Panc1 (cell line): ENCODE results near the gene TSPAN15. TPM values are rescaled to one million over a fixed set of nuclear protein-coding genes. Genes with fewer than 3 reads are reported as not detected.

Experiments used
- ATAC-seq: fragments of 200-7000 bp; cut with Tn5 transposase; 2 replicates; pipeline ENCODE4 v1.9.1; 2020; ENCODE audit warnings: mild to moderate bottlenecking, moderate library complexity
- Bru-seq: library from RNA; stranded (reverse); fragments of 400-500 nt; gene quantifications from one replicate; lab custom pipeline; 2021; lab: Mats Ljungman, UMichigan
- BruChase-seq, 2 experiments: library from RNA; stranded (reverse); fragments of 400-500 nt; gene quantifications; one replicate each; lab custom pipeline; 2021; lab: Mats Ljungman, UMichigan
- BruUV-seq: library from RNA; stranded (reverse); fragments of 400-500 nt; replicated peaks from 2 replicates; lab custom pipeline; 2021; lab: Mats Ljungman, UMichigan
- CTCF ChIA-PET: fragments of 300-600 bp; sonication (Branson Sonifier 250); formaldehyde crosslinking; loops from one replicate; lab custom pipeline; 2022; ENCODE audit warnings: antibody characterized with exemption; lab: Charles Lee
- POLR2A ChIA-PET: fragments of 300-600 bp; sonication (Branson Sonifier 250); formaldehyde crosslinking; loops from one replicate; lab custom pipeline; 2022; ENCODE audit warnings: antibody characterized with exemption; lab: Charles Lee
- DNase-seq: peaks from one replicate; pipeline ENCODE4 v3.0.0-alpha.2; 2010; ENCODE audit warnings: low read depth, low spot score
- H3K27ac ChIP-seq: 2 replicates; pipeline ENCODE4 v1.5.1; 2011; ENCODE audit warnings: mild to moderate bottlenecking, low read length, inconsistent platforms
- H3K27me3 ChIP-seq: fragments of 200-500 bp; sonication (Bioruptor generic); 2 replicates; pipeline ENCODE4 v1.6.0; 2014; ENCODE audit warnings: low read length, inconsistent platforms; ENCODE audit not compliant: control insufficient read depth, insufficient read depth
- H3K36me3 ChIP-seq: fragments of 200-500 bp; sonication (Bioruptor generic); 2 replicates; pipeline ENCODE4 v1.5.1; 2014; ENCODE audit warnings: inconsistent platforms, mild to moderate bottlenecking, low read length, moderate library complexity; ENCODE audit not compliant: control insufficient read depth, insufficient read depth
- H3K4me1 ChIP-seq: 2 replicates; pipeline ENCODE4 v1.5.1; 2011; ENCODE audit warnings: inconsistent platforms, mild to moderate bottlenecking, low read length, moderate library complexity; ENCODE audit not compliant: control insufficient read depth, insufficient read depth
- H3K4me3 ChIP-seq, 2 experiments: 2 replicates each; pipeline ENCODE4 v1.5.1; 2011 to 2012; ENCODE audit warnings: low read depth in 2 of 2, low read length in 2 of 2, mild to moderate bottlenecking in 2 of 2, inconsistent platforms in 1 of 2, moderate library complexity in 1 of 2
- H3K9me3 ChIP-seq: fragments of 200-500 bp; sonication (Bioruptor generic); 2 replicates; pipeline ENCODE4 v1.5.1; 2014; ENCODE audit warnings: low read depth, mild to moderate bottlenecking, inconsistent platforms, low read length, moderate library complexity; ENCODE audit not compliant: control insufficient read depth, insufficient read depth
- POLR2AphosphoS5 ChIP-seq: IDR thresholded peaks from 2 replicates; pipeline ENCODE4 v1.6.1; 2012; ENCODE audit warnings: mild to moderate bottlenecking, low read depth, low read length, moderate library complexity
- SIN3A ChIP-seq: IDR thresholded peaks from 2 replicates; pipeline ENCODE4 v1.6.1; 2012; ENCODE audit warnings: low read depth, mild to moderate bottlenecking, low read length, moderate library complexity, borderline replicate concordance; ENCODE audit not compliant: insufficient read depth
- TCF7L2 ChIP-seq: IDR thresholded peaks from 2 replicates; pipeline ENCODE4 v1.6.1; 2011; ENCODE audit warnings: mild to moderate bottlenecking, low read depth, low read length, inconsistent platforms
- in situ Hi-C: cut with HindIII; loops from 2 replicates; pipeline ENCODE4 v1.10.0; 2016; ENCODE audit warnings: low sequenced_read_pairs, low pct_unique_long_range_greater_than_20kb
- intact Hi-C: fragments of 100-400 bp; cut with micrococcal nuclease; formaldehyde crosslinking; loops from one replicate; pipeline ENCODE4 v1.10.0; 2022; ENCODE audit not compliant: unreplicated experiment
- long read RNA-seq: library from polyadenylated mRNA; unstranded; transcript quantifications from one replicate; pipeline ENCODE4 v2.0.0, GENCODE V29; 2021; ENCODE audit not compliant: unreplicated experiment
- polyA plus RNA-seq: library from polyadenylated mRNA; unstranded; fragments of >200 nt; gene quantifications from one replicate; pipeline ENCODE4 v1.2.1, GENCODE V29; 2012; ENCODE audit warnings: missing spikeins; ENCODE audit not compliant: insufficient read length
- total RNA-seq: library from RNA; stranded (reverse); gene quantifications from one replicate; pipeline ENCODE4 v1.2.1, GENCODE V29; 2021; ENCODE audit not compliant: unreplicated experiment
- TF ChIP-seq, protein P1 (sequence below), 2 experiments: IDR thresholded peaks; 2 replicates each; pipeline ENCODE4 v1.6.1; 2011 to 2012; ENCODE audit warnings: low read depth in 2 of 2, control low read depth in 1 of 2, low read length in 1 of 2, mild to moderate bottlenecking in 1 of 2, moderate library complexity in 1 of 2; ENCODE audit not compliant: insufficient read depth in 1 of 2
- TF ChIP-seq, protein P2 (sequence below): fragments of 450-650 bp; IDR thresholded peaks from 2 replicates; pipeline ENCODE4 v1.5.1; 2017; ENCODE audit warnings: mild to moderate bottlenecking

The TSPAN15 gene
- total RNA-seq (199 TPM), Bru-seq, nascent RNA (percentile 89 among the genes with signal in this experiment), BruChase-seq, experiment 1, labeled RNA remaining after a 2-hour chase (percentile 92 among the genes with signal in this experiment), BruChase-seq, experiment 2, labeled RNA remaining after a 6-hour chase (percentile 88 among the genes with signal in this experiment)
- polyA plus RNA-seq, result 415 TPM
- long read RNA-seq, transcript TSPAN15-201 (8 exons, 1,698 nt), result major isoform, 298 of 403 reads
- long read RNA-seq, partial matches to known transcripts, result 14 of 403 reads
- long read RNA-seq, other reads (novel, unspliced or antisense), result 90 of 403 reads

- no peaks in the 10 kb centered on the region for H3K27me3 ChIP-seq
- intact Hi-C loops, result no loop called here
Measured at GRCh38 chr10:69451209-69451783, at the start of gene TSPAN15. Gene TSPAN15, plus strand, starts transcription at chr10:69451465. Its CDS starts 130 bp downstream, at chr10:69451595.

GRCh38 chr10:69402386-69402785 lies 48.9 kb upstream of the TSPAN15 start:
- intact Hi-C loops, result no loop called here
- DNase-seq (no peak), ATAC-seq (no peak)
- in situ Hi-C loops, result no loop called here
- H3K9me3 ChIP-seq, result no peaks in the 10 kb centered on the region
- no peaks in the 10 kb centered on the region for H3K36me3 ChIP-seq
- no peak overlapping the region for H3K27ac ChIP-seq
- ChIA-PET POLR2A (no interaction called here), CTCF (interaction anchor here (0.6 kb wide), 1 partner anchor 8 kb away, joined by 6 read pairs; no protein-coding TSS in a partner anchor)
- no TSS peak for BruUV-seq
- H3K4me1 ChIP-seq, result peaks cover 4% of the 10 kb centered on the region; the same call in 1 of the 2 replicates
- H3K27me3 ChIP-seq, result no peaks in the 10 kb centered on the region
- TF ChIP-seq, protein P1, sequence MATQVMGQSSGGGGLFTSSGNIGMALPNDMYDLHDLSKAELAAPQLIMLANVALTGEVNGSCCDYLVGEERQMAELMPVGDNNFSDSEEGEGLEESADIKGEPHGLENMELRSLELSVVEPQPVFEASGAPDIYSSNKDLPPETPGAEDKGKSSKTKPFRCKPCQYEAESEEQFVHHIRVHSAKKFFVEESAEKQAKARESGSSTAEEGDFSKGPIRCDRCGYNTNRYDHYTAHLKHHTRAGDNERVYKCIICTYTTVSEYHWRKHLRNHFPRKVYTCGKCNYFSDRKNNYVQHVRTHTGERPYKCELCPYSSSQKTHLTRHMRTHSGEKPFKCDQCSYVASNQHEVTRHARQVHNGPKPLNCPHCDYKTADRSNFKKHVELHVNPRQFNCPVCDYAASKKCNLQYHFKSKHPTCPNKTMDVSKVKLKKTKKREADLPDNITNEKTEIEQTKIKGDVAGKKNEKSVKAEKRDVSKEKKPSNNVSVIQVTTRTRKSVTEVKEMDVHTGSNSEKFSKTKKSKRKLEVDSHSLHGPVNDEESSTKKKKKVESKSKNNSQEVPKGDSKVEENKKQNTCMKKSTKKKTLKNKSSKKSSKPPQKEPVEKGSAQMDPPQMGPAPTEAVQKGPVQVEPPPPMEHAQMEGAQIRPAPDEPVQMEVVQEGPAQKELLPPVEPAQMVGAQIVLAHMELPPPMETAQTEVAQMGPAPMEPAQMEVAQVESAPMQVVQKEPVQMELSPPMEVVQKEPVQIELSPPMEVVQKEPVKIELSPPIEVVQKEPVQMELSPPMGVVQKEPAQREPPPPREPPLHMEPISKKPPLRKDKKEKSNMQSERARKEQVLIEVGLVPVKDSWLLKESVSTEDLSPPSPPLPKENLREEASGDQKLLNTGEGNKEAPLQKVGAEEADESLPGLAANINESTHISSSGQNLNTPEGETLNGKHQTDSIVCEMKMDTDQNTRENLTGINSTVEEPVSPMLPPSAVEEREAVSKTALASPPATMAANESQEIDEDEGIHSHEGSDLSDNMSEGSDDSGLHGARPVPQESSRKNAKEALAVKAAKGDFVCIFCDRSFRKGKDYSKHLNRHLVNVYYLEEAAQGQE (IDR thresholded peaks at IDR 0.05; ENCODE audit: insufficient read depth in 1 of 2, low read depth in 2 of 2, low read length in 1 of 2), result no peak
- TF ChIP-seq TCF7L2 (no peak), POLR2AphosphoS5 (no peak), SIN3A (no peak)
- TF ChIP-seq, protein P2, sequence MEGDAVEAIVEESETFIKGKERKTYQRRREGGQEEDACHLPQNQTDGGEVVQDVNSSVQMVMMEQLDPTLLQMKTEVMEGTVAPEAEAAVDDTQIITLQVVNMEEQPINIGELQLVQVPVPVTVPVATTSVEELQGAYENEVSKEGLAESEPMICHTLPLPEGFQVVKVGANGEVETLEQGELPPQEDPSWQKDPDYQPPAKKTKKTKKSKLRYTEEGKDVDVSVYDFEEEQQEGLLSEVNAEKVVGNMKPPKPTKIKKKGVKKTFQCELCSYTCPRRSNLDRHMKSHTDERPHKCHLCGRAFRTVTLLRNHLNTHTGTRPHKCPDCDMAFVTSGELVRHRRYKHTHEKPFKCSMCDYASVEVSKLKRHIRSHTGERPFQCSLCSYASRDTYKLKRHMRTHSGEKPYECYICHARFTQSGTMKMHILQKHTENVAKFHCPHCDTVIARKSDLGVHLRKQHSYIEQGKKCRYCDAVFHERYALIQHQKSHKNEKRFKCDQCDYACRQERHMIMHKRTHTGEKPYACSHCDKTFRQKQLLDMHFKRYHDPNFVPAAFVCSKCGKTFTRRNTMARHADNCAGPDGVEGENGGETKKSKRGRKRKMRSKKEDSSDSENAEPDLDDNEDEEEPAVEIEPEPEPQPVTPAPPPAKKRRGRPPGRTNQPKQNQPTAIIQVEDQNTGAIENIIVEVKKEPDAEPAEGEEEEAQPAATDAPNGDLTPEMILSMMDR, result no peak
- no peak overlapping the region for H3K4me3 ChIP-seq

More at GRCh38 chr10:69451209-69451783, at the start of gene TSPAN15:
- no peaks in the 10 kb centered on the region for H3K9me3 ChIP-seq
- BruUV-seq, result no TSS peak
- H3K4me3 ChIP-seq, result peak within 1 kb of the TSS; percentile 69 to 84
- H3K36me3 ChIP-seq, result no peaks in the 10 kb centered on the region
- in situ Hi-C loops, result no loop called here
- H3K27ac ChIP-seq, result peak within 1 kb of the TSS; percentile 90
- TF ChIP-seq, protein P2, result no peak
- TF ChIP-seq, protein P1 (IDR thresholded peaks at IDR 0.05; ENCODE audit: insufficient read depth in 1 of 2, low read depth in 2 of 2, low read length in 1 of 2), result no peak
- TF ChIP-seq SIN3A, result peak; percentile 49; the same call in 1 of the 2 replicates
- DNase-seq (no peak), ATAC-seq (peak; percentile 80)
- H3K4me1 ChIP-seq, result peaks cover 78% of the 10 kb centered on the region
- ChIA-PET POLR2A (no interaction called here), CTCF (interaction anchor here (0.9 to 1.0 kb wide), 2 partner anchors 11 to 36 kb away, joined by 3 to 4 read pairs; no protein-coding TSS in a partner anchor)
